ENCODE measurements around the gene MSI2.

Gene MSI2

DNA sequence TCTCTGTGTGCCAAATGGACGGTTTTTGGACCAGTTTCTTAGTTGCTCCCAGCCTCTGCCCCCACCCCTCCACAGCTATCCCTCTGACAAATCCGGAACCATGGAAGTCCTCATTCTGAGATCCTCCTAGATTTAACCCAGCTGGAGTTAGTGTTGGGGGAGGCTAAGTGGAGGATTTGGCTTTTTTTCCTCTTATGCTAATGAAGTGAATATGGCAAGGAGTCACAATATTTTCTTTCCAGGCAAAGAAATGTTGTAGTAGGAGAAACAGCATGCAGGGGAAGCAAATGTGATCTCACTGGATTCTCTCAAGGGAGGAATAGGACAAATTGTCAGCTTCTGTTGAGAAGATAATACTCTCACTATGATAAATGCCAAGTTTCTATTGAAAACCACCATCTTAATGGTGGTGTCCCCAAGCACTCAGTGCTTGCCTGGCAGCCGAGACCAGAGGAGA, 159.5 kb downstream of the MSI2 start:
- no peak for DNase-seq

DNA sequence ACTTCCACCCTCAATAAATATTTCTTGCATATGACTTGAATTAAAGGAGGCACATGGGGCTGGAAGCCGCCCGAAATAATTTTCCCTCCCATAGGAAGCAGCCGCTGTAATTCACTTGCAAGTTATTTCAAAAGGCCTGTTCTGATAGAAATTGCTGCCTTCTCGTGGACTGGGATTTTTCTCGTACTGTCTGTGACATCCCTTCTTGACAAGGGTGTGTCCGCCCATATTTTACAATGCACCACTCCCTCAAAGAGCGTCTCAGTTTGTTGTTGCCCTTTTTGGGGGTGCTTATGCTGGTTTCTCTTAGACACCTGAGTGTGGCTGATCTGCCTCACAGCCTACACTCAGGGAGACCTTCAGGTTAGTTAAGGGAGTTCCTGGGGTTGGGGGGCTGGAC, 160.0 kb downstream of the MSI2 start:
- DNase-seq: no peak

DNA sequence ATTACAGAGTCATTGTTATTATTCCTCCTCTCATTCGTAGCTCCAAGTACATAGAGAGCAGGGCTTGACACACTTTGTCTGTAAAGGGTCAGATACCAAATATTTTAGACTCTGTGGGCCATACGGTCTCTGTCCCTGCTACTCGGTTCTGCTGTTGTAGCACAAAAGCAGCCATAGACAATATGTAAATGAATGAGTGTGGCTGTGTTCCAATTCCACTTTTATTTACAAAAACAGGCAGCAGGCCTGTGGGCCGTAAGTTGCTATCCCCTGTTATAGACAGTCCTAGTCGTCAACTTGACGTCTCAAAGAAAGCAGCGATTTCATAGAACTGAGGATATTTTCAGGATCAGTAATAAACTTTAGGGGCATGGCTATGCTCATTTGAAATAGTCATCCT, 161.6 kb downstream of the MSI2 start:
- no peak for DNase-seq

DNA sequence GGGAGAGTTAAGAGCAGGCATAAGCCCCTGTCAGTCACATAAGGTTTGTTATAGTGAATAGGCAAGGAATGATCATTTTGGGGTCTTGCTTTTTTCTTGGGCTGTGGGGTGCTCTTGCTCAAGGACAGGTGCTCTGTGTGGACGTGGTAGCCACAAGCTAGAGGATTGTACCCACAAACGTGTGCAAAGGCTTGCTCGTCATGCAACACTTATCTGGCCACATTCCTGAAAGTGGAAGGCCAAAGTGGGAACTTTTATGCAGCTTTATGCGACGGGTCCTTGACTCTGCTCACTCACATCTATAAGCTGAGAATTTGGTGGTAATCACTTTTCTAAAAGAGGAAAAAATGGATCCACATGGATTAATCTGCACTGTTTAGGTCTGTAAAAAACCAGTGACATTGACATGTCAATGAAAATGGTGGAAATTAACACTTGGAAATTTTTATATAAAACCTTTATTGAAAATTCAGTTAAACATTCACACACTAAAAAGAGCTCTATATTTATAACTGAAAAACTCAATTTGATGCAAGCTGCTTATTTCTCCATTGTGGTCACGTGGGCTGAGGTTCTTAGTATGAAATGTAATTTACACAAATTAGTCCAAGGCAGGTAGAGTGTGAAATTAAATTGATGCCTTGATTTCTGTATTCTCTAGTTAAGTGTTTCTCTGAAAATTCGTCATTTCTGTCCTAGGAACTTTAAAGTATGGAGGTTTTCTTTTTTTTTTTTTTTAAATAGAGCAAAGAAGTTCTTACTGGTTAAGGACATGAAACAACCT, 162.3 kb downstream of the MSI2 start:
- no peak for DNase-seq

DNA sequence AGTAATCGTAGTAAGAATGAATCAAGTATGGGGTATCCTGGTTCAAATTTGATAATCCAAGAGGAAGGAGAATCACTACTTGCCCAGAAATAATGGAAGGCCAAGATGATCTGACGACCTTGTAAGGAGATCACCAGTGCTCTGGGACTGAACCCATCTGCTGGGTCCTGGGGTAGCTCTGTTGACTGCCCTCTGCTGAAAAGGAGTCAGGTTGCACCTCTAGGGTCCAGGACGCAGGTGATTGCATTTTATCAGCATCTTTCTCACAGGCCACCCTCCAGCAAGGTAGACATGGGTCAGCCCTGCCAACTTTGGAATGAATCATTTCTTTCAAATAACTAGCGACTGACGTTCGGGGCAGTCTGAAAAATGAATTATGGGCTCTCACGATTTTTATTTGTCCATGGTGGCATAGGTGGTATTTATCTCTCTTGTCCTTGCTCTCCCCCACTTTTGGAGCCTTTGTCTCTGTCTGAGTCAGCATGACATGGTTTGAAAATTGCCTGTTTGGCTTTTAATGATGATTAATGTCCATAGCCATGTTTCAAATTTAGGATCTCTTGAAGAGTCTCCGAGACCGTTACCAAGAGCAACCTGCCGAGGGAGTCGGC, 163.7 kb downstream of the MSI2 start:
- DNase-seq: no peak

DNA sequence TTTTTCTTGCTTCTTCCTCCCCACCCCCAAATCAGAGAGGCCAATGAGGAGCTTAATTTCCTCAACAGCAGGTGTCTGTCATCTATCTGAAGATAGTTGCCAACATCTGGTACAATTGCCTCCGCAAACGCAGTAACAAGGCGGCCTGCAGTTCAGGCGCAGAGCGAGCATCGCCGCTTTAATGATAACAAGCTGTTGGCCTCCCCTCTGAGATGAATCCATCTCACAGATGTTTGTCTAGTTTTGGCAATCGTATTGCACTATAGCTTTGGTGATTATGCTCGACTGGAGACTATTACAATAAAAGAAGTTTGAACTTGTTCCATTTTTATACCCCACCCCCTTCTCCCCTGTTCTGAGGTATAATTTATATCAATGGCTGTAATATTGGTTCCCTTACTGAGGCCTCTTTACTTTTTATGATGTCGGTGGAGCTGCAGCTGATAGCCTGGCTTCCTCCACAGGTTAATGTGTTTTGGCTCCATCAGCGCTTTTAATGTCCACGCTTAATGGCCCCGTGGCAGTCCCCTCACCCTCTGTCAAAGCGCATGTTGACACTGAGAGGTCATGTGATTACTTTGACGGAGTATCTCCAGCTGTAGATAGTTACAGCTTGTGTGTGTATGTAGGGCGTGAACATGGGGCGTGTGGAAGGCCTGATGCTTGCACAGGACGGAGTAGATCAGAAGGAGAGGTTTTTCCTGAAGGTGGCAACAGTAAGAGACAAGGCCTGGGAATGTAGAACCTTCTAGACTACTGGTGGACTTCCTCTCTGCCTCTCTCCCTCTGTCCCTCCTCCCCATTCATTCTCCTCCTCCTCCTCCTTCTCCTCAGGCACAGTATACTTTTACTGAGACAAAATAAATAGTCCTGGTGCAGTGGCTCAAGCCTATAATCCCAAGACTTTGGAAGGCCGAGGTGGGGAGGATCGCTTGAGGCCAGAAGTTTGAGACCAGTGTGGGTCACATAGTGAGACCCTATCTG, 164.7 kb downstream of the MSI2 start:
- peak; percentile 65 for DNase-seq

DNA sequence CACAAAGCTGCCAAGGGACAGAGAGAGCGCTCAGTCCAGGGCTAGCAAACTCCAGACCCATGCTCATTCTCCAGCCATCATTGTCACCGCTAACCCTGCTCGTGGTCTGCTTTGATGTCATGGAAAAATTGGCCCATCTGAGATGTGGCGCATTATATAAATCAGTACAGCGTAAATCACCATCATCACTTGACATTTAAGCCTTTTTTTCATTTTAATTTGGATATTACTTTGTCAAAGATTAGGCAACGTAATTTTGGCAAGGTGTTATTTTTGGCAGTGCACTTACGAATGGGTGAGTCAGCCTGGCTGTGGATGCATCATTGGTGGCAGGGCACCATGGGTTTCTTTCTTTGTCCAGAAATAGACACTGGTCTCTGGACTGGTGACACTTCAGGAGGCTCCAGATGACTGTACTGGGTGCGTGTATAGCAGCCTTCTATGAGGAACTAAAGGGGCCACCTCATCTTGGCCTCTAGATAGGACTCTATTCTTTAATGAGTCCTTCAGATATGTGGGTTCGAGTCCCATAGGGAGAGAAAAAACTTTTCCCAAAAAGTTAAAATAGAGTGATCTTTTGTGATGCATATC, 166.3 kb downstream of the MSI2 start:
- no peak for DNase-seq

DNA sequence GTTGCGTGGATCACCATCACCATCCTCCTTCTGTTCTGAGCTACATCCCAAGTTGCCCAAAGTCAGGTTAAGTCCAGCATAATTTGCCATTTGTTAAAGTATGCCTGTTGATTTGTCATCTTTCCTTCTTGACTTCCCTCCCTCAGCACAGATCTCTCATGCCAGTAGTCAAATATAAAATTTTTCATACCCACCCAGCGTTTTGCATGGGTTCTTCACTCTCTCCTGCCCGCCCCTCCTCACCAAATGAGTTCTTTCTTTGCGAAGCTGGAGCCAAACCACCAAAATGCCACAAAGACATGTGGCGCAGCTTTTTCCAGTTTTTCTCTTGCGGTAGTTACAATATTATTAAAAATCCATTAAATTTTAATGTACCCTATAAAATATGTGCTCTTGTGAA, 167.2 kb downstream of the MSI2 start:
- DNase-seq: no peak

DNA sequence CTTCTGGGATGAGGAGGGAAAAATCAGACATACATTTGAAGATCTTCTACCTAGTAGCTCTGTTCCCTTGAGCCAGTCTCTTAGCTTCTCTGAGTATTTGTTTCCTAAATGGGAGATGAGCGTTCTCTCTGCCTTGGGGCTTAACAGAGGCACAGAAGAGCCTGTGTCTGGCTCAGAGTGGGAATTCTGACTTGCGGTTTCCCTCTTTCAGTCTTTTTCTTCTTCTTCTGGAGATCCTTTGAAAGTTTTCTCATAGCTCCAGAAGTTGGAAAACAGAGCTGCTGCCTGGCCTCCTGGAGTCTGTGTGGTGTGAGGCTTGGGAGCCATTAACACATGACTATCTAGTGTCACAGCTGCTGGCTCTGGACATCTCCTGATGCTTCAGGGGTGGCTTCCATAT, 167.9 kb downstream of the MSI2 start:
- no peak for DNase-seq

DNA sequence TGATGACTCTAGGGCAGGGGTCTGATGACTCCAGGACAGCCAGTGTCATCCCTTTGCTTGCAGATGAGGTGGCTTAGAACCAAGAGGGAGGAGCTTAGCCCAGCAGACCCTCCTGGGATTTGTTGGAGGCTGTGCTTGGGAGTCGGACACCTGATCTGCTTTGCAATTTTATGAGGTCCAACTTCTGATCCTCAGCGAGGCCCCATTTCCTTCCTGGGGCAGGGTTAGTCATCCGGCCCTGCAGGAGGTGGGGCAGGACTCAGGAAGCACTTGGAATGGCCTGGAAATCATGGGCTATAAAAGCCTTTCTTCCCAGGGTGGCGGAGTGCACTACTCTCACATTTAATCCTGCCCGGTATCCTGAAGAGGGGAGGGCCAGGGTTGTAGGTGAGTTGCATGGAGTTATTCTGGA, 168.5 kb downstream of the MSI2 start:
- no peak for DNase-seq

DNA sequence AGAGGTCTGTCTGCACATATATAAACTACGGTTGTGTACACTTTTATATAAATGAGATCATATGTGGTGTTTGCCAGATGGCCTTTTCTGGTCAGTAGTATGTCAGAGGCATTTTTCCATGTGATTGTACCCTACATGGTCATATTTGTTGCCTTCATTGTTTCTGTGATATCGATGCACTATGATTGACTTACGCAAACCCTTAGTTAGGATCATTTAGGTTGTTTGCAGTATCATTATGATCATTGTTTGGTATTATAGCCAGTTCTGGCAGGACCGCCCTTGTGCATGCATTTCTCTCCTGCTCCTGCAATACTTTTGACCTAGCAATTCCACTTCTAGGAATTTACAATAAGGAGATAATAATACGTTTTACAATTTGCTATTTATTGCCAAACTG, 169.1 kb downstream of the MSI2 start:
- no peak for DNase-seq

DNA sequence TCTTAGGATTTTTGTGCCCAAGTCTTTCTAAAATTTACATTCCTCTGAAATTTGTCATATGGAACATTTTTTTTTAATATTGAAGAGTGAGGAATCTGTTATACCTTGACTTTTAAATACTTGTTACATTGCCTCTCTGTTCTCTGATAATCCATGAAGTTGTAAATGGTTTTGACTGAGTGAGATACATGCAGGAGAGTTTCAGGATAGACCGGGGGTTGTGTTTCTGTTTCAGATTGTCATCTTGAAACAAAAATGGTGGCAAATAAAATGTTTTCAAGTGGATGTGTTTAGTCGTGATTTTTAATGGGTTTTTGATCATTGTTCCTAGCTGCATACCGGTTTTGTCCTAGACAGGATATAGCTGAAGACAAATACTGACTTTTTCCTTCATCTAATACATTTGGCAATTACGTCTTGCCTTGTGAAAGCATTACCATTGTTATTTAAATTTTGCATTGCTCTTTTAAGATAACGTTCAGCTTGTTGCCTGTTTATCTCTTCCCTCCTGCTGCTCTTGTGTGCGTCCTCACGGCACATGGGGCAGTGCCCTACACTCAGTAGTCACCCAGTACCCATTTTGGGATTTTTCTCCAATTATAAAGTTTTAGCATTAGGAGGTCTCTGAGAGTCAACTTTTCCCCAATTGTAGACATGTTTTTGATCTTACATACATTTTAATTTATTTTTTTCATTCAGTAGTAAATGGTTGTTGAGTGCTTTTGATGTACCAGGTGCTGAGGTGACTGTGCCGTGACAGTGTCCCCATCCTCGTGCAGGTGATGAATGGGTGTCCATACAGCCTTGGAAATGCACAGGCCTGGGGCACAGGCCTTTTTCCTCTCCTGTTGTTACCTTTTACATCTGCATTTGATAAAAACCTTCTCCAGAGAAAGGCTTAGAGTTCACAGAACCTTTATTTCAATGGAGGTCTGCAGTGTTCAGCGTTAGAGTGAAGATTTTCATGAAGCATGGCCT, 169.9 kb downstream of the MSI2 start:
- no peak for DNase-seq

DNA sequence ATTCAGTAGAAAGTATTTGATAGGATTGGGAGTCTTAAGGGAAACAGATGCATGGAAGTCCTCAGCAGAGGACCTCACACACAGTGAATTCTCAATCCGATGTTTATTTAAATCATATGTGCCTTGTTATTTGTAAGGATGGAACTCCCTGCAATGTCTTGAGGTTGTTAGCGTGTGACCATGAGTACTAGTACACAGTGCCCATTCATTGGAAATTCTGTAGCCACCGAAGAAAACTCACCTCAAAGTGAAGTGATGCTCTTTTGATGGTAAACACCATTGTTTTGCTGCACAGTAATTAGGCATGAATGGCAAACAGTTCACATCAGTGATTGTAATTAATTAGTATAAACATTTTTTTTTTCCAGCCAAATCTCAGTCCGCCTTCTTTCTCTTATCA, 173.6 kb downstream of the MSI2 start:
- DNase-seq: no peak

DNA sequence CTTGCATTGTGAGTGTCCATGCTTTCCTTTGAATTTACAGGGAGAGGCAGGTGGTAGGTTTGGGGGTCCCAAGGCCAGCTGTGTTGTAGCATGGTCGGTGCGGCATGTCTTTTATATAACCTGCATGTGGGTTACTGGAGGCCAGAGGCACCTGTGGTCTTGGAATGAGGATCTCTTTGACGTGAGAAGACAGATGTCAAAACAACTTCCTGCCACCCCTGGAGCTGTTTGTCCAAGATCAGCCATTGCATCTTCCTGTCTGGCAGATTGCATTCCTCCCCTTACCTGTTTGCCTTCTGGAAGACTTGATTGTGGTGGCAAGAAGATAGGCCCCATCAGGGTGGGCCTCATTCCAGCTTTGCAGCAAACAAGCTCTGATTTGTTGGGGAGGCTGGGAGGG, 175.1 kb downstream of the MSI2 start:
- DNase-seq: no peak

DNA sequence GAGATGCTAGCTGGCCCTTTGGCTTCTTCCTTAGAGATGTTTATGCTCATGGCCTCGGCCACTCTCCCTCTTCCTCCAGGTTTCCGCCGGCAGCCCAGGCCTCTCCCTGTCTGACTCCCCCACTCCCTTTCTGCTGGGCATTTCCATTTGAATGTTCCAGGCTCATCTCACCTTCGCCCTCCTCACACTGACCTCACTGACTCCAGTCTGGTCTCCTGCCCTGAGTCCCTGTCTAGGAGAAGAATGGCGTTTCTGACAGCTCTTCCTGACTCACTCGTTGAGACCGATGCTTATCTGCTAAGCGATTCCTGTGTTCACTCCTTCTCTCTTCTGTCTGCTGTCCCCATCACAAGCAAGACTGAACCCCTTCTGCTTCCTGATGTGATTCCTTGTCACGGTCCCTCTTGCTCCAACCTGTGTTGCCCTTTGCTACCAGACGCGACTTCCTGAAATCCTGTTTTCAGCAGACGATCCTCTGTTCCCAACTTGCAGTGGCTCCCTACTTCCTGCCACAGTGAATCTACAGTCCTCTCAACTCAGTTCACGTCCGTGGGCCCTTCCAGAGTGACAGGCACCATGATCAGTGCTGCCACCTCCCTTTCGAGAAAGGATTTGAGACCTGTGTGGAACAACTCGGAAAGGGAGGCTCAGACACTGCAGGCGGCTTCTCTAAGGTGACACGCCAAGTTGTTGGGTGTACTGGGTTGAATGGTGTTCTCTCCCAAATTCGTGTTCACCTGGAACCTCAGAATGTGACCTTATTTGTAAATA, 176.4 kb downstream of the MSI2 start:
- DNase-seq: no peak

DNA sequence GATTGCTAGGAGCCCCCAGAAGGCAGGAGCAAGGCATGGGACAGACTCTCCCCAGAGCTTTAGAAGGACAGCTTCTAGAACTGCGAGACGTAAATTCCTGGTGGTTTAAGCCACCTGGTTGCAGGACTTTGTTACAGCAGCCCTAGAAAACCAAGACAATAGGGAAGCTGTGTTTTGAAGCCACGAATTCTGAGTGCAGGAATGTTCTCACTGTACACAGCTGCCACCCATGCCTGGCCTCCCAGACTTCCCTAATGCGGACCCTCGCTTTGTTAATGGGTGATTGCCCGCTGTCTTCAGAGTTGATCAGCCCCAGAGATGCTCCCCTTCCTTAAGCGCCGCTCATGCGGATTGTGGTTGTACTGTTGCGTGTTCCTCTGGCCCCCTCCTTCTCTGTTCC, 177.1 kb downstream of the MSI2 start:
- DNase-seq: no peak

DNA sequence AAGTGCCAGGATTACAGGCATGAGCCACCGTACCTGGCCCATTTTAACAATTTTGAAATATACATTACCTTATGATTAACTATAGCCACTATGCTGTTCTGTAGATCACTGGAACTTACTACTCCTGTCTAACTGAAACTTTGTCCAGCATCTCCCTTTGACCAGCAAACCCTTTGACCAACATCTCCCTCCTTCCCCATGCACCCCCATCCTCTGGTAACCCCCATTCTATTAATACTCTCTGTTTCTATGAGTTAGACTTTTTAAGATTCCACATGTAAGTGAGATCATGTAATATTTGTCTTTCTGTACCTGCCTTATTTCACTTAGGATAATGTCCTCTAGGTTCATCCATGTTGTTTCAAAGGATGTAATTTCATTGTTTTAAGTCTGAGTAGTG, 178.0 kb downstream of the MSI2 start:
- no peak for DNase-seq

DNA sequence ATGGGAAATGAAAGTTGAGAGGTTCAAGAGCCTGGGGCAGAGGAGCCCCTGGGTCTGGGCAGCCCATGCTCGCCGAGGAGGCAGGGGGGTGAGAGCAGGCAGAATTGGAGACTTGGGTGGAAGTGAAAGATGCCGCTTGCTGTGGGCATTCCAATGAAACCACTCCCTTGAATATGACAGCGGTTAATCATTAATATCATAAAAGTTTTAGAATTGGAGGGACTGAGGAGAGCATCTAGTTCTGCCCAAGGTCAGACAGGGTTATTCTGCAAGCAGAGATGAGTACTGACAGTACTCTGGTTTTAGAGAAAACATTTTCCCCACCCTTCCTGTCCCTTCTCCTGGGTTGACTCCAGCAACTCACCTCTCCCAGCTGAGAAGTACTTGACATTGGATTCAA, 180.2 kb downstream of the MSI2 start:
- no peak for DNase-seq

DNA sequence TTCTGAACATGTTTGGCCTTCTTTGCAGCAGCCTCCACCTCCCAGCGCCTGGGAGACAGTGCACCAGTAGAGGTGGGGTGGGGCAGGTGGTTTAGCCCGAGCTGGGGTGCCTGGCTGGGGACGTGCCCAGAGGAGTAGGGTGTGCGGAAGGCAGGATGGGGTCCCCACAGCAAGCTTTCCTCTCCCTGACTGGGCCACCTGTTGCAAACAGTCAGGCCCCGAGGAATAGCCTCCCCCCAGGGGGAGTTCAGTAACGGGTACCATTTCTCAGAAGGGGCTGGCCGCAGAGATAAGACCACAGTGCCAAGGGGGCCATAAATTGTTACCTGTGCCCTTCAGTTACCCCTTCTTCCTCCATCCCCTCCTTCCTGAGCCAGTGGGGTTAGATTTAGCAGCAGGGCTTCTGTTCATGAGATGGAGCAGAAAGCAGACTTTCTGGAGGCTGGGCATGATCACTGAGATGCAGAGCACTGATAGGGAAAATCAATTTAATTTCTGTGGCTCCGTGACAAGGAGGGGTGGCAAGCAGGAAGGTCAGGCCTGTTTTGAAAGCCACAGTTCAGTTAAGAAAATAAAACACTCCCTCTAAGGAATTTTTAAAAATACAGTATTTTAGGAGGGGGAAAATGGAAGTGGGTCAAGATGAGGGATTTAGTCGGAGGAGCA, 181.9 kb downstream of the MSI2 start:
- DNase-seq: no peak

DNA sequence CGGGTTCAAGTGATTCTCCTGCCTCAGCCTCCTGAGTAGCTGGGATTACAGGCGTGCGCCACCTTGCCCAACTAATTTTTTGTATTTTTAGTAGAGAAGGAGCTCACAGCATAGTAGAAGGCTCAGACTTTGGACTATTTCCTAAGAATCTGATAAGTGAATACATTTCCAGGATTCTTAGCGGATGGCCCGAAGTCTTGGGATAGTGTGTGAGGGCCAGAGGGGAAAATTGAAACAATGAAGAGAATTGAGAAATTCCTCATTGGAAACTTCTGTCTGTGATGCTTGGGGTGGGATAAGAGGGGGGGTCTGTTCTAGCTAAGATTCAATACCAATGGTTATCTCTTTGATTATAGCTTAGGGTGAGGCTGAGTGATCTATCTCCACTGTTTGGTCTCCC, 183.3 kb downstream of the MSI2 start:
- no peak for DNase-seq

All from right kidney (tissue), 1 donor.